DOHH2 (cell line): ENCODE results near the gene PTPRQ.

Source experiments
- H3F3A ChIP-seq: fragments of 200-600 bp; sonication (generic), shearing (Covaris generic); 2 replicates; pipeline ENCODE4 v1.6.0; 2016; ENCODE audit warnings: antibody characterized with exemption, mild to moderate bottlenecking; ENCODE audit not compliant: control insufficient read depth, insufficient read depth
- H3K27ac ChIP-seq: fragments of 200-600 bp; sonication (generic); 2 replicates; pipeline ENCODE4 v1.5.1; 2014; ENCODE audit warnings: low read depth, mild to moderate bottlenecking, low read length, moderate library complexity
- H3K27me3 ChIP-seq: fragments of 200-600 bp; sonication (generic); 2 replicates; pipeline ENCODE4 v1.6.1; 2014; ENCODE audit warnings: mild to moderate bottlenecking, low read length, mixed read lengths; ENCODE audit not compliant: control insufficient read depth
- H3K36me3 ChIP-seq: fragments of 200-600 bp; sonication (generic); 2 replicates; pipeline ENCODE4 v1.6.1; 2014; ENCODE audit warnings: mild to moderate bottlenecking, low read length, moderate library complexity, mixed read lengths; ENCODE audit not compliant: control insufficient read depth
- H3K4me1 ChIP-seq: fragments of 200-600 bp; sonication (generic); 2 replicates; pipeline ENCODE4 v1.6.1; 2014; ENCODE audit warnings: mild to moderate bottlenecking, low read length, mixed read lengths; ENCODE audit not compliant: control insufficient read depth
- H3K4me2 ChIP-seq: fragments of 200-600 bp; sonication (generic); 2 replicates; pipeline ENCODE4 v1.6.0; 2014; ENCODE audit warnings: mild to moderate bottlenecking, low read length, moderate library complexity
- H3K4me3 ChIP-seq: fragments of 200-600 bp; sonication (generic); 2 replicates; pipeline ENCODE4 v1.5.1; 2014; ENCODE audit warnings: mild to moderate bottlenecking, low read length, mixed read lengths
- H3K79me2 ChIP-seq: fragments of 200-600 bp; sonication (generic); 2 replicates; pipeline ENCODE4 v1.6.1; 2014; ENCODE audit warnings: mild to moderate bottlenecking, low read length, mixed read lengths; ENCODE audit not compliant: control insufficient read depth
- H3K9me2 ChIP-seq: fragments of 200-600 bp; sonication (generic); replicated peaks from 2 replicates; pipeline ENCODE4 v1.6.1; 2014; ENCODE audit warnings: mild to moderate bottlenecking, low read length, mixed read lengths; ENCODE audit not compliant: control insufficient read depth
- H3K9me3 ChIP-seq: fragments of 200-600 bp; sonication (generic); 2 replicates; pipeline ENCODE4 v1.6.1; 2014; ENCODE audit warnings: antibody characterized with exemption, low read length, mixed read lengths; ENCODE audit not compliant: control insufficient read depth, insufficient read depth
- H4K20me1 ChIP-seq: fragments of 200-600 bp; sonication (generic); 2 replicates; pipeline ENCODE4 v1.6.0; 2014; ENCODE audit warnings: low read depth, mild to moderate bottlenecking, antibody characterized with exemption, low read length, moderate library complexity; ENCODE audit not compliant: control insufficient read depth, insufficient read depth
- CTCF ChIP-seq: fragments of 200-600 bp; sonication (generic); IDR thresholded peaks from one replicate; pipeline ENCODE4 v1.5.1; 2014; ENCODE audit warnings: antibody characterized with exemption, mild to moderate bottlenecking, low read depth, low read length; ENCODE audit not compliant: poor library complexity, severe bottlenecking
- EZH2phosphoT487 ChIP-seq: fragments of 200-600 bp; sonication (generic); IDR thresholded peaks from 2 replicates; pipeline ENCODE4 v1.6.1; 2017; ENCODE audit warnings: borderline replicate concordance, mild to moderate bottlenecking, antibody characterized with exemption, low read length, moderate library complexity, mixed read lengths

The PTPRQ gene

GRCh38 chr12:80622271-80622670, 178.2 kb downstream of the PTPRQ start:
- H3K4me3 ChIP-seq = no peak overlapping the region
- TF ChIP-seq CTCF = no peak
- TF ChIP-seq EZH2phosphoT487 = no peak
- H3K9me3 ChIP-seq = no peaks in the 10 kb centered on the region
- no peaks in the 10 kb centered on the region for H3K4me1 ChIP-seq
- no peak overlapping the region for H3K27ac ChIP-seq
- H3K9me2 ChIP-seq = no peaks in the 10 kb centered on the region
- no peaks in the 10 kb centered on the region for H3K27me3 ChIP-seq
- H3K4me2 ChIP-seq = no peak overlapping the region
- H4K20me1 ChIP-seq = no peaks in the 10 kb centered on the region
- no peaks in the 10 kb centered on the region for H3F3A ChIP-seq
- H3K79me2 ChIP-seq = no peaks in the 10 kb centered on the region
- H3K36me3 ChIP-seq = no peaks in the 10 kb centered on the region

- no peaks in the 10 kb centered on the region for H3K27me3 ChIP-seq
- H3K79me2 ChIP-seq = no peaks in the 10 kb centered on the region
- H3K4me1 ChIP-seq = no peaks in the 10 kb centered on the region
- H3K36me3 ChIP-seq = no peaks in the 10 kb centered on the region
- no peak overlapping the region for H3K4me2 ChIP-seq
- H3K27ac ChIP-seq = no peak overlapping the region
- TF ChIP-seq EZH2phosphoT487 = no peak
- no peak for TF ChIP-seq CTCF
- no peaks in the 10 kb centered on the region for H3F3A ChIP-seq
- H3K9me3 ChIP-seq = no peaks in the 10 kb centered on the region
- H3K4me3 ChIP-seq = no peak overlapping the region
- H3K9me2 ChIP-seq = no peaks in the 10 kb centered on the region
- no peaks in the 10 kb centered on the region for H4K20me1 ChIP-seq
These were observed 181.0 kb downstream of the PTPRQ start for GRCh38 chr12:80625051-80625450.

GRCh38 chr12:80625901-80626300, 181.9 kb downstream of the PTPRQ start:
- no peaks in the 10 kb centered on the region for H3K4me1 ChIP-seq

More at GRCh38 chr12:80625901-80626300, 181.9 kb downstream of the PTPRQ start:
- Histone ChIP-seq H3K4me2 (no peak overlapping the region), H3K36me3 (no peaks in the 10 kb centered on the region), H3F3A (no peaks in the 10 kb centered on the region), H3K9me3 (no peaks in the 10 kb centered on the region), H3K27me3 (no peaks in the 10 kb centered on the region), H3K9me2 (no peaks in the 10 kb centered on the region), H3K79me2 (no peaks in the 10 kb centered on the region), H4K20me1 (no peaks in the 10 kb centered on the region), H3K27ac (no peak overlapping the region), H3K4me3 (no peak overlapping the region)
- TF ChIP-seq CTCF = no peak
- TF ChIP-seq EZH2phosphoT487 = no peak
